Thoracic aorta (tissue), 2 donors: Measurements from ENCODE around the gene ATG3. TPM values are rescaled to one million over a fixed set of nuclear protein-coding genes. Genes with fewer than 3 reads are reported as not detected.

ENCODE experiments used
- ATAC-seq: fragments of 150-250 bp; one replicate; pipeline ENCODE4 v1.8.0; 2017; ENCODE audit warnings: low read depth; ENCODE audit not compliant: insufficient number of reproducible peaks, low FRiP score
- DNase-seq: peaks from one replicate; pipeline ENCODE4 v3.0.0-alpha.2; 2020; ENCODE audit warnings: low spot score
- H3K27ac ChIP-seq, 2 donors: fragments of 200-600 bp; sonication (generic); 1 replicate in 1 of 2; 2 replicates in 1 of 2; pipeline ENCODE4 v1.5.1; 2016; ENCODE audit warnings: mild to moderate bottlenecking in 2 of 2, moderate library complexity in 2 of 2
- H3K27me3 ChIP-seq: fragments of 200-600 bp; sonication (generic); replicated peaks from 2 replicates; pipeline ENCODE4 v1.6.0; 2016; ENCODE audit warnings: mild to moderate bottlenecking; ENCODE audit not compliant: insufficient read depth
- H3K36me3 ChIP-seq: fragments of 200-600 bp; sonication (generic); one replicate; pipeline ENCODE4 v1.5.1; 2016
- H3K4me1 ChIP-seq, 2 donors: fragments of 200-600 bp; sonication (generic); 1 replicate in 1 of 2; 2 replicates in 1 of 2; pipeline versions ENCODE4 v1.5.1 to v1.6.0; 2016; ENCODE audit warnings: low read depth in 2 of 2, mild to moderate bottlenecking in 1 of 2; ENCODE audit not compliant: control insufficient read depth in 1 of 2
- H3K4me3 ChIP-seq: fragments of 200-600 bp; sonication (generic); 2 replicates; pipeline ENCODE4 v1.5.1; 2016; ENCODE audit warnings: mild to moderate bottlenecking
- H3K9me3 ChIP-seq: fragments of 200-600 bp; sonication (generic); 2 replicates; pipeline ENCODE4 v1.5.1; 2016
- CTCF ChIP-seq: fragments of 200-600 bp; sonication (generic); IDR thresholded peaks from one replicate; pipeline ENCODE4 v1.5.1; 2019; ENCODE audit warnings: antibody characterized with exemption
- total RNA-seq, 2 donors: library from RNA; depleted of rRNA; stranded (reverse); fragments of >200 nt; gene quantifications; one replicate each; pipeline versions ENCODE4 v1.1.0 to v1.2.3, GENCODE V29; 2016

Gene ATG3
- total RNA-seq, 2 donors from 2014 or later: 37.5 to 52.6 TPM

DNA sequence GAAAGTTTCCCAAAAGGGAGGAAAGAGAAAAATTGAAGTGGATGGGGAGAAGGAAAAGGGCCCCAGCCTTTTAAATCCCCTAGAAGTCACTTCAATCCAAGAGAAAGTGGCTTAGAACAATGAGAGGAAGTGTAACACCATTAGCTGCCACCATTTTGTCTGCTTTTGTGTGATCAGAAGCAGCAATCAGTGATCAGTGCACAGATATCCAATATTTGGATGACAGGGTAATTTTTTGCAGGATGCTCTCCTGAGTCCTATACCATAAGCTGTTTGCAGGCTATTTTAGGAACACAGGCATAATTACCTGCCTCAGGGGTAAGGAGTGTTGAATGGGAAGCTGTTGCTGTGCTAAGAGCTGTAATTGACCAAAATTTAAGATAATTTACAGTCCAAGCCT, 31.5 kb upstream of the ATG3 start:
- Histone ChIP-seq H3K9me3 (no peaks in the 10 kb centered on the region), H3K4me1 (no peaks in the 10 kb centered on the region), H3K36me3 (peaks cover 21% of the 10 kb centered on the region), H3K4me3 (no peak overlapping the region), H3K27ac (no peak overlapping the region), H3K27me3 (no peaks in the 10 kb centered on the region)
- TF ChIP-seq CTCF: no peak
- DNase-seq (no peak), ATAC-seq (no peak)

DNA sequence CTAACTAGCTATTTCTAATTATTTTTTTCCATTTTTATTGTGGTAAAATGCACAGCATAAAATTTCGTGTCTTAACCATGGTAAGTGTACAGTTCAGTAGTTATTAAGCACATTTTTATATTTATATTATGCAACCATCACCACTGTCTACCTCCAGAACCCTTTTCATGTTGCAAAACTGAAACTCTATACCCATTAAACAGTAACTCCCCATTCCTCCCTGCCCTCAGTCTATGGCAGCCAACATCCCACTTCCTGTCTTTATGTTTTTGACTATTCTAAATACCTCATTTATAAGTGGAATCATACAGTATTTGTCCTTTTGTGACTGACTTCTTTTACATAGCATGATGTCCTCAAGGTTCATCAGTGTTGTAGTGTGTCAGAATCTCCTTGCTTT, 25.6 kb upstream of the ATG3 start:
- Histone ChIP-seq H3K27me3 (no peaks in the 10 kb centered on the region), H3K36me3 (peaks cover 20% of the 10 kb centered on the region), H3K9me3 (no peaks in the 10 kb centered on the region), H3K4me3 (no peak overlapping the region), H3K27ac (no peak overlapping the region), H3K4me1 (no peaks in the 10 kb centered on the region)
- no peak for TF ChIP-seq CTCF
- ATAC-seq (no peak), DNase-seq (no peak)

DNA sequence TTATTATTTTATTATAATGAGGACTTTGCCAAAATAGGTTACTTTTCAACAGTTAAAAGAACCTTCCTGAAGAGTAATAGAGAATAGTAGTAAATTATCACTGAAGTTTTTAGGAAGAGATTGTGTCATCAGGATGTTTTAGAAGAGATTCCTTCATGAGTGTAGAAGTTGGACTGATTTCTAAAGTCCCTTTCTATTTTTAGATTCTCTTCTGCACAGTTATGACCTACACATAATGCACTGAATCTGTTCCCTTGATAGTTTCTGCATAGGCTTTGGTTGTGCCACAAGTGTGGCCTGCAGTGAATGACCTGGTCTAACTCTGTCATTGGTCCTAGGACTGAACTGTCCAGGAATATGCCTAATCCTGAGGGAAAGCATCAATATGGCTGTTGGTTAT, 24.0 kb upstream of the ATG3 start:
- peaks cover 19% of the 10 kb centered on the region for H3K36me3 ChIP-seq
- H3K9me3 ChIP-seq: no peaks in the 10 kb centered on the region
- ATAC-seq (no peak), DNase-seq (no peak)
- TF ChIP-seq CTCF: no peak
- H3K27ac ChIP-seq: no peak overlapping the region
- no peak overlapping the region for H3K4me3 ChIP-seq
- no peaks in the 10 kb centered on the region for H3K4me1 ChIP-seq
- no peaks in the 10 kb centered on the region for H3K27me3 ChIP-seq

GRCh38 chr3:112583105-112583504, 21.3 kb upstream of the ATG3 start:
- TF ChIP-seq CTCF: no peak
- H3K36me3 ChIP-seq: peaks cover 19% of the 10 kb centered on the region
- DNase-seq: no peak

DNA sequence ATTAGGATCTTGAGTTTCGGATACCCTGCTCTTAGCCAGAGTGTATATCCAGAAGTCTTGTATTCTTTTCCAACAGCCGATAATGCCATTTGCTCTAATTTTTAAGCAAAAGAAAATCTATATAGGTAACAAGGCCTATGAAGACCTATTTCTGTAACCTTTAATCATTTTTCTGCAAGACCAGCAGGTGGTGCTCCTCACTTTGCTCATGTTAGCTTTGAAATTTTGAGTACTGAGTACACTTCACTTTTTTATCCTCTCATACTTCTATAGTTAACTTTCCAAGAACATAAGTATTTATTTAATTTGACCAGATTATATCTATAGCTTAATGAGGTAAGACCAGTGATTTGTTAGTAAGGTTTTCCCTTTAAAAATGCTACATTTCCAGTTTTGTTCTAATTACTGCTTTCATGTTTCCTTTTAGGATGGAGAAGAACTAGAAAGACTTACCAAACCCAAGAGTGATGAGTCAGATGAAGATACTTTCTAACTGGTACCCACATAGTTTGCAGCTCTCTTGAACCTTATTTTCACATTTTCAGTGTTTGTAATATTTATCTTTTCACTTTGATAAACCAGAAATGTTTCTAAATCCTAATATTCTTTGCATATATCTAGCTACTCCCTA, 20.6 kb upstream of the ATG3 start:
- H3K36me3 ChIP-seq: peaks cover 19% of the 10 kb centered on the region
- no peak for ATAC-seq

More at GRCh38 chr3:112583105-112583504, 21.3 kb upstream of the ATG3 start:
- no peaks in the 10 kb centered on the region for H3K27me3 ChIP-seq
- no peak overlapping the region for H3K4me3 ChIP-seq
- H3K9me3 ChIP-seq: no peaks in the 10 kb centered on the region
- H3K4me1 ChIP-seq: peaks cover 9 to 11% of the 10 kb centered on the region in 2 donors
- H3K27ac ChIP-seq: no peak overlapping the region
- ATAC-seq: no peak

More for the DNA sequence above, 20.6 kb upstream of the ATG3 start:
- Histone ChIP-seq H3K27me3 (no peaks in the 10 kb centered on the region), H3K9me3 (no peaks in the 10 kb centered on the region), H3K4me1 (peaks cover 9 to 11% of the 10 kb centered on the region in 2 donors), H3K4me3 (no peak overlapping the region), H3K27ac (no peak overlapping the region)
- TF ChIP-seq CTCF: peak; percentile 51
- no peak for DNase-seq
